Measurements from ENCODE around the gene PBX2. TPM values are rescaled to one million over a fixed set of nuclear protein-coding genes. Genes with fewer than 3 reads are reported as not detected.
A peak's percentile ranks its signal among the peaks of the same experiment; 100 is the strongest.

Gene PBX2
- total and polyA plus RNA-seq, 12 donors, result 25.6 to 55.4 (median 44.1) TPM

DNA sequence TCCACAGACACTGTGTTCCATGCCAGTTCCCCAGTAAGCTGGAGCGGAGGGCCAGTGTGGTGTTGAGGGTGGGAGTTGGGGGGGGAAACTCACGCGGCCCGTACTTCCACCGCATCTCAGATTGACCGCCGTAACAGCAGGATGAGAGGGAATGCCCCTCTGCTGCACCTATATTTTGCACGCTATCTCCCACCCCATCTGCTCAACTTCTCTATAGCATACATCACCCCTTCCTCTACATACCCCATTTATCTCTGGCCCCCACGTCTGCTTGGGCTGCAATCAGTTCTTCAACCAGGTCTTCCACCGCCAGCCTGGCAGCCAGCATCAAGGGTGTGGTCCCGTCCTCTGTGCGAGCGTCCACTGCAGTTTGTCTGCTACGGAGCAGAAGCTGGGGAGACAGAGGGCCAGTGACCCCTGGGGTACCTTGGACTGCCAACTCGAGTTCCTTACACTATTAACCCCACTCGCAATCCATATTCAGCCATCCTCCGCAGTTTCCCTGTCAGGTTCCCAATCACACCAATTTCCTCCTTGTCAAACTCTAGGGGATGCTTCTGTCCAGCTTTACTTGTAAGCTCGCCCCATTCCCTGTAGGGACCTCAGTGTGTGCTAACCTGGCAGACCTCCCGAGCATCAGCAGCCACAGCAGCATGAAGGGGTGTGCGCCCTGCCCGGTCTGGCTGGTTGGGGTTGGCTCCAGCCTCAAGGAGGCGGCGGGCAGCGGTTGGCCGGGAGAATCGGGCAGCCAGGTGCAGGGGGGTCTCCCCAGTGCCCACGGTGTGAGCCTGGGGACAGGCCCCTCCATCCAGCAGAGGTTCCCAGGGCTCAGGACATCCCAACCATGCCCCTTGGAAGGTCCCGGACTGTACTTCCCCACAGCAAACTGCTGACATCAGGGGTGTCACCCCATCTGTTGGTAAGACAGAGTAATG, 6.9 kb upstream of the PBX2 start:
- peaks cover 0 to 61% (median 0%) of the 10 kb centered on the region in 9 donors for H3K36me3 ChIP-seq
- peaks cover 0 to 5% (median 0%) of the 10 kb centered on the region in 7 donors for H3K27me3 ChIP-seq
- peaks cover 6 to 54% (median 44%) of the 10 kb centered on the region in 9 donors for H3K4me1 ChIP-seq
- intact Hi-C loops (cut with DNase I), result loop anchor here in 3 of 10 donors (1.0 to 5.0 kb wide), 3 partner anchors 45 to 775 kb away; partner anchors contain the start of gene SKIC2 (in 1 of the 3)
- TF ChIP-seq, protein P1, sequence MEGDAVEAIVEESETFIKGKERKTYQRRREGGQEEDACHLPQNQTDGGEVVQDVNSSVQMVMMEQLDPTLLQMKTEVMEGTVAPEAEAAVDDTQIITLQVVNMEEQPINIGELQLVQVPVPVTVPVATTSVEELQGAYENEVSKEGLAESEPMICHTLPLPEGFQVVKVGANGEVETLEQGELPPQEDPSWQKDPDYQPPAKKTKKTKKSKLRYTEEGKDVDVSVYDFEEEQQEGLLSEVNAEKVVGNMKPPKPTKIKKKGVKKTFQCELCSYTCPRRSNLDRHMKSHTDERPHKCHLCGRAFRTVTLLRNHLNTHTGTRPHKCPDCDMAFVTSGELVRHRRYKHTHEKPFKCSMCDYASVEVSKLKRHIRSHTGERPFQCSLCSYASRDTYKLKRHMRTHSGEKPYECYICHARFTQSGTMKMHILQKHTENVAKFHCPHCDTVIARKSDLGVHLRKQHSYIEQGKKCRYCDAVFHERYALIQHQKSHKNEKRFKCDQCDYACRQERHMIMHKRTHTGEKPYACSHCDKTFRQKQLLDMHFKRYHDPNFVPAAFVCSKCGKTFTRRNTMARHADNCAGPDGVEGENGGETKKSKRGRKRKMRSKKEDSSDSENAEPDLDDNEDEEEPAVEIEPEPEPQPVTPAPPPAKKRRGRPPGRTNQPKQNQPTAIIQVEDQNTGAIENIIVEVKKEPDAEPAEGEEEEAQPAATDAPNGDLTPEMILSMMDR (IDR thresholded peaks at IDR 0.05), result no peak
- H3K27ac ChIP-seq, result peak overlapping the region; percentile 98 to 100 (median 99)
- peak overlapping the region; percentile 51 to 79 (median 70) for H3K4me3 ChIP-seq
- no peaks in the 10 kb centered on the region for H3K9me3 ChIP-seq
- peak; percentile 49 to 53 for DNase-seq
- ATAC-seq, result no peak
- 25 to 29% methylated on average over 28 of the region's 28 CpGs for WGBS, 2 donors

- DNase-seq (peak; percentile 92 to 98), ATAC-seq (peak; percentile 37 to 89 (median 74))
- Histone ChIP-seq H3K27ac (peak overlapping the region; percentile 98 to 100 (median 99)), H3K9me3 (no peaks in the 10 kb centered on the region), H3K27me3 (peaks cover 0 to 5% (median 0%) of the 10 kb centered on the region in 7 donors), H3K4me1 (peaks cover 6 to 63% (median 47%) of the 10 kb centered on the region in 9 donors), H3K4me3 (peak overlapping the region; percentile 51 to 79 (median 70)), H3K36me3 (peaks cover 0 to 52% (median 0%) of the 10 kb centered on the region in 9 donors)
- TF ChIP-seq, protein P1 (IDR thresholded peaks at IDR 0.05), result no peak
- intact Hi-C loops (cut with DNase I), result loop anchor here in 3 of 10 donors (1.0 to 5.0 kb wide), 4 partner anchors 17 to 776 kb away; partner anchors contain the start of genes FKBPL (in 1 of the 3) and RNF5 (in 1 of the 3)
- 0 to 1% methylated on average over 58 of the region's 58 CpGs for WGBS, 2 donors
These were observed 6.1 kb upstream of the PBX2 start for GRCh38 chr6:32195902-32196681.

- intact Hi-C loops (cut with DNase I), result loop anchor here in 3 of 10 donors (1.0 to 5.0 kb wide), 4 partner anchors 17 to 777 kb away; partner anchors contain the start of genes FKBPL (in 1 of the 3) and RNF5 (in 1 of the 3)
- Histone ChIP-seq H3K4me3 (peak overlapping the region in 7 of 10 donors; percentile 65 to 79 (median 75)), H3K36me3 (peaks cover 0 to 47% (median 0%) of the 10 kb centered on the region in 9 donors), H3K27ac (peak overlapping the region; percentile 98 to 100 (median 99)), H3K4me1 (peaks cover 11 to 68% (median 52%) of the 10 kb centered on the region in 9 donors), H3K27me3 (no peaks in the 10 kb centered on the region), H3K9me3 (no peaks in the 10 kb centered on the region)
- DNase-seq (peak; percentile 100), ATAC-seq (peak in 6 of 8 donors; percentile 85 to 95 (median 86))
- TF ChIP-seq, protein P1 (IDR thresholded peaks at IDR 0.05), result peak; percentile 45 to 82 (median 64)
- WGBS, 2 donors, result 0% methylated on average over 25 of the region's 25 CpGs
These were observed 5.6 kb upstream of the PBX2 start for GRCh38 chr6:32195652-32195901.

Data from heart right ventricle (tissue), 16 donors.